HG02798 (cell line): ENCODE results near the gene TMEM273.

Experiments used
- ATAC-seq: cut with Tn5 transposase; IDR thresholded peaks from one replicate; pipeline ENCODE4 v1.9.1; 2021; ENCODE audit warnings: mild to moderate bottlenecking; ENCODE audit not compliant: unreplicated experiment, poor library complexity

The TMEM273 gene

GRCh38 chr10:49177391-49178355 is 10.5 kb downstream of the TMEM273 start:
- ATAC-seq = peak; percentile 82

GRCh38 chr10:49176310-49177268 is 11.6 kb downstream of the TMEM273 start:
- ATAC-seq = no peak

- no peak for ATAC-seq
These were observed 12.4 kb downstream of the TMEM273 start for GRCh38 chr10:49175587-49176309.

- no peak for ATAC-seq
These were observed 13.2 kb downstream of the TMEM273 start for GRCh38 chr10:49174926-49175500.

- no peak for ATAC-seq
These were observed 13.8 kb downstream of the TMEM273 start for GRCh38 chr10:49174261-49174925.

GRCh38 chr10:49173853-49174252 is 14.3 kb downstream of the TMEM273 start:
- no peak for ATAC-seq

GRCh38 chr10:49173201-49173772 is 14.9 kb downstream of the TMEM273 start:
- ATAC-seq = no peak

GRCh38 chr10:49172777-49173132 is 15.4 kb downstream of the TMEM273 start:
- ATAC-seq = no peak

GRCh38 chr10:49172061-49172776 is 16.0 kb downstream of the TMEM273 start:
- no peak for ATAC-seq

- no peak for ATAC-seq
These were observed 16.7 kb downstream of the TMEM273 start for GRCh38 chr10:49171326-49172060.

- ATAC-seq = no peak
These were observed 17.4 kb downstream of the TMEM273 start for GRCh38 chr10:49170632-49171325.

- no peak for ATAC-seq
These were observed 18.4 kb downstream of the TMEM273 start for GRCh38 chr10:49169776-49170175.

GRCh38 chr10:49168831-49169500 is 19.2 kb downstream of the TMEM273 start:
- no peak for ATAC-seq

GRCh38 chr10:49168171-49168540 is 20.0 kb downstream of the TMEM273 start:
- ATAC-seq = no peak

GRCh38 chr10:49167425-49168170 is 20.6 kb downstream of the TMEM273 start:
- ATAC-seq = no peak
